SKM-1 treated with dmso at 0.1 percent for 144 hours (cell line): ENCODE data around the gene OR1S1.
"Not testable (repeated sequence)": the region's sequence is repeated elsewhere in the genome, so short reads cannot be mapped to it uniquely, and the experiment has no call there.

Experiments
- DNase-seq: peaks from one replicate; lab custom pipeline; 2025; ENCODE audit not compliant: unreplicated experiment; lab: John Stamatoyannopoulos, UW

Gene OR1S1

DNA sequence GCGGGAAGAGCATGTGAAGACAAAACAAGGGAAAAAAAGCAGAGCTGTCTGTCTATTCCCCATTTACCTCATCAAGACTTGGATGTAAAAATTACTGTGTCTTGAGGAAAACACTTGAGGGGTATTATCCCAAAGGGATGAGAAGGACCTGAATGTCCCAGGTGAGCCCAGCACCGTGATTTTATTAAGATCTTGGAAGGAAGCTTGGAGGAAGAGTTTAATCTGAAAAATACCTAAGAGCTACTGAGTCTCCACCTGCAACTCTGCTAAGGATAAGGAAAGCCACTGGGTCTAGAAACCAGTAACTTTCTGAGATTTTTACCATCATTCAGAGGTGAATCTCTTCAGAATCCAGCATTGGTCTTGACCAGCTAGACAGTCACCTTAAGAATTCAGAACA lies at the start of gene OR1S1:
Gene OR1S1 (plus strand): TSS at position 301 of the 400 bp plus-strand sequence.
- not testable (repeated sequence) for DNase-seq

DNA sequence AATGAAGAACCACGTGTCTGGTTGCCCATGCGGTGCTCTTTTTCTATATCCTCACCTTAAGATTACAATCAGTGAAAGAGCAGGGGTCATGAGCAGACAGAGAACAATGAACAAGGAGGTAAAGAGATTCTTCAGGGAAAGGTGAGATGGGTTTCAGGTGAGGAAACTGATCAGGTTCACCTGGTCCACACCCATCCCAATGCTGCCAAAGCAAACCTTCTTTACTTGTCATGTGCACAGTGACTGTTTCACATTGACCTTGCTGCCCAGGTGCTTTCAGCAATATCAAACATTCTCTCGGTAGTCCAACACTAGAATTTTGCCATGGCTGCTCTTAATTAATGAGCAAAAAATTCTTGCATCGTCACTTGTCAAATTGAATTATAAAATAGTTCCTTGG lies 48.1 kb upstream of the OR1S1 start:
- no peak for DNase-seq

DNA sequence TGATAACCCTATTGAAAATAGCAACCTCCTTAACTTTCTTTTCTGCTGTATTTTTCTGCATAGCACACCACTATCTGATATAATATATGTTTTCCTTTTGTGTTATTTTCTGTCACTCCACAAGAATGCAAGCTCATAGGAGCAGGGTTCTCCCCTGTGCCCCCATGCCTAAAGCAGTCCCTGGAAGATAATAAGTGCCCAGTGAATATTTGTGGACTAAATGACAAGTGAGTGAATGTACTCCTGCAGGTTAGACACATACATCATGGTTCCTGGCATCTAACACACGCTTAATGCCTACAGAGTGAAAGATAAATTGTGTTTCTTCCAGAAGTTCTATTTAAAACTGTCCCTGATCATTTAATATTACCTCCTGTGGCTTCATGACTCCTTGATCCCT lies 47.5 kb upstream of the OR1S1 start:
- no peak for DNase-seq

DNA sequence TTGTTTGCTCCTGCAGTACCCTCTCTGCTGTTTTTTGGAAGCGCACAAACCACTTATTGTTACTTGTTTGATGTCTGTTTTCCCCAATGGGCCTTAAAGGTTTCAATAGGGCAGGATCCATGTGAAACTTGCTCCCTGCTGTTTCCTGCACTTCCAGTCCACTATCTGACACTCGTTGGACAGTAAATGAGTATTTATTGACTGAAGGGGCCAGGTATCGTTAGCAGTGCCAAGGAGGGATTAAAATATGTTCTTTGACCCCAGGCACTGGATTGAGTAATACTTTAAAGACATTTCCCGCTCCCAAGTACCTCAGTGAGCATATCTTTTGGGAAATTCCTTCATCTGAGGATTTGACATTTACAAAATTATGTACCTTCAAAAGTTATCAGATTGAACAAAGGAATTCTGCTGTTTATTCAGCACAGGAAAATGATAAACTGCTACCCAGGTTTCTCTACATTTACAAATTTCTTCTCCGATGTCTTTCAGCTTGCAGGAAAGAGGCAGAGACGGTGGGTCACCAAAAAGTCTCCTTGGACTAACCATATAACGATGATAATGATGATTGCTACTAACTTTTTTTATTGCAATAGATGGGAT lies 46.9 kb upstream of the OR1S1 start:
- no peak for DNase-seq

DNA sequence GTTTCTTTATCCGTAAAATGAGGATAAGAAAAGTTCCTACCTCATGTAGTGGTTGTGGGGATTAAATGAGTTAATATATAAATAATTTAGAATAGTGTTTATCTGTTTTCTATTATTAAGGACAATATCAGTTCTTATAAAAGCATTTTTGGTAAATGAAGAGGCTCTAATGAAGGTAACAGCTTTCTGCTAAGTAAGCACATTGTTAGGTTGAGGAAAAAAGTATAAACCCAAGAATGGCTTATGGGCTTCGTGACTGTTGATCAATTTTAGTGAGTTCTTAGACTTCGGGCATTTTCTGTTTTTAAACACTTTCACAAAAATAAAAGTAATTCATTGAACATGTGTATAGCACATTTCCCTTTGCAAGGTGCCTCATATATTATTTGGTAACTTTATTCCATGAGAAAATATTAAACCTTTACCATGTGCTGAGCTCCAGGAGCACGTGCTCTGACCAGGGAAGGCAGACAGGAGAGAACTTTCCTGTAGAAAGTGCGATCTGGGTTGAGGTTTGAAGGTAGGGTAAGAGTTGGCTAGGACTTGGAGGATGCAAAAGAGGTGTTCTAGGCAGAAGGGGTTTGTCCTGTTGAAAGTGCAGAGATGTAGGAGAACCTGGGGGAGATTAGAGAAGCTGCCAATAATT lies 35.0 kb upstream of the OR1S1 start:
- DNase-seq = no peak

DNA sequence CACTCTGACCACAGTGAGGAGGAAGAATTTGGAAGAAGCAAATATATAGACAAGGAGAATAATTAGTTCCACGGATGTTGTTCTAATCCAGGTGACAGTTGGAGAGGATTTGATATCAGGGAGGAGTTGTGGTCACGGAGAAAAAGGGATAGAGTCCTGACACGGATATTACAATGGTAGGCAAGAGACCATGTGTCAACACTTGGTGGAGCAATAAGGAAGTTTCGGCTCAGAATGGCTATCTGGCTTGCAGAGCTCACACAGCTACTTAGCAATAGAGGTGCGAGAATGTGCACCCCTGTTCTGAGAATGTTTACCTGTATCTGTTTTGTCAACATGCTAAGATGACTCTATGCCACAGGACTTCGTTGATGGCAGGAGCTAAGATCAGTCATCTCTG lies 34.1 kb upstream of the OR1S1 start:
- no peak for DNase-seq

DNA sequence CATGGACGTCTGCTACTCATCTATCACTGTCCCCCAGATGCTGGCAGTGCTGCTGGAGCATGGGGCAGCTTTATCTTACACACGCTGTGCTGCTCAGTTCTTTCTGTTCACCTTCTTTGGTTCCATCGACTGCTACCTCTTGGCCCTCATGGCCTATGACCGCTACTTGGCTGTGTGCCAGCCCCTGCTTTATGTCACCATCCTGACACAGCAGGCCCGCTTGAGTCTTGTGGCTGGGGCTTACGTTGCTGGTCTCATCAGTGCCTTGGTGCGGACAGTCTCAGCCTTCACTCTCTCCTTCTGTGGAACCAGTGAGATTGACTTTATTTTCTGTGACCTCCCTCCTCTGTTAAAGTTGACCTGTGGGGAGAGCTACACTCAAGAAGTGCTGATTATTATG lies 32.9 kb upstream of the OR1S1 start:
- no peak for DNase-seq

DNA sequence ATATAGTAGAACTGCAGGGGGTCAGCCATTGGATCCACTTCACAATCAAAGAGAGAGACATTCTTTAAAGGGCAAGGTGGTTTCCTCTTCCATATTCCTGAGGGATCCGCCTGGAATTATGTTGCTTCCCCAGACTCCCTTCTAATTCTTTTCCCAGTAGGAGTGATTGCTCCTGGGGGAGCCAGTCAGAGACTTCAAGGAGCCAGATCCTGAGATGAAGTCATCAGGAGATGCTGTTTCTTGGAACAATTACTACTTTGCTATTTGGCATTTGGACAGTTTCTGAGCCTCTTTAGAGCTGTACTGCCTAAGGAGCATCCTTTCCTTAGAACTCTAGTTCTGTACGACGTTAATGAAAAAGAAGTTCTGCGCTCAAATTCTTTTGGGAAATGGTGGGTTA lies 25.6 kb upstream of the OR1S1 start:
- DNase-seq = no peak

DNA sequence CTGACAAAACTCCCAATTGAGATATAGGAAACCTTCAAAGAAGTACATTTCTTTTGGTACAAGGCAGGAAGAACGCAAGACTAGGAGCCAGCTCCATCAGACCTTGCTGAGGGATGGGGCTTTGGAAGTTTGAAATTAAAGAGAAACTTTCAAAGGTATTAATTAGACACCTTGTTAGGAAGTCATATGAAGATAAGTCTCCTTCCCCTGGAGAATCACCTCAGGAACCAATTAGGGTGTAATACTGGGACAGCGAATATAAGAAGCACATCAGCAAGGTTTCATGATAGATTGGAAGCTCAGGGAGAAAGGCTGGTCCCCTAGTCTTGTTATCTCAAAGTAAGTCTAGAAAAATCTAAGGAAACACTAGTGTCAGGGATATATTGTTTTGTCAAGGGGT lies 23.8 kb upstream of the OR1S1 start, which contains the start of gene OR9Q2:
Gene OR9Q2 (plus strand): TSS at position 301 of the 400 bp plus-strand sequence. CDS start 1,421 bp downstream, outside the sequence.
- no peak for DNase-seq

DNA sequence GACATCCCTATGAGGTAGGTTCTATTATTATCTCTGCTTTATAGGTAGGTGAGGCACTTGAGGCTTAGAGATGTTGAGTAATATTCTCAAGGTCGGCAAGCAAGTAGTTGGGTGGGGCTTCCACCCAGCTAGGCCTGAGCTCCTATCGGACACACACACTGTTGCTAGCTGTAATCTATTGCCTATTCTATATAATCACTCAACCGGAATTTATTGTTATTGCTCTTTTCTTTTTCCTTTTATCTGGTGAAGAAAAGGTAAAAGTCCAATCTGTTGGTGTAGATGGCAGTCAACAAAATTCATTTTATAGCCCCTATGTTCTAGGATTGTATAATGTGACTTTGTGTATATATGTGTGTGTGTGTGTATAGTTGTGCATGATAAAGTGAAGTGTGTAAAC lies 20.3 kb upstream of the OR1S1 start:
- no peak for DNase-seq

DNA sequence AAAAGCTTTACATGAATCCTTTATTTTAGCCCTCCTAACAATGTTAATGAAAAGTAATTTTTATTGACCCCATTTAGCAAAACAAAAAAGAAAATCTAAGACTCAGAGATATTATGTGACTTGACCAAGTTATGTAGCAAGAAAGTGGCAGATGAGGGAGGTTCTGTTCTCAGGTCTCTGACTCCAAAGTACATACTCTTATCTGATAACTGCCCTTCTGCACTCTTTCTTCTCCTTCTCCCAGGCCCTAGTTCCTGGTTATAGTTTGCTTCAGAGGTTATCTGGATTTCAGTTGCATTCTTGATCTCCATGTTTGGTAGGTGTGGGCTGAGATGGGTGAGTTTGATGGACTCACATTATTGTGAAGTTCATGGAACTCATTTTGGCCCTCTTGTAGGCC lies 19.1 kb upstream of the OR1S1 start:
- DNase-seq = no peak

DNA sequence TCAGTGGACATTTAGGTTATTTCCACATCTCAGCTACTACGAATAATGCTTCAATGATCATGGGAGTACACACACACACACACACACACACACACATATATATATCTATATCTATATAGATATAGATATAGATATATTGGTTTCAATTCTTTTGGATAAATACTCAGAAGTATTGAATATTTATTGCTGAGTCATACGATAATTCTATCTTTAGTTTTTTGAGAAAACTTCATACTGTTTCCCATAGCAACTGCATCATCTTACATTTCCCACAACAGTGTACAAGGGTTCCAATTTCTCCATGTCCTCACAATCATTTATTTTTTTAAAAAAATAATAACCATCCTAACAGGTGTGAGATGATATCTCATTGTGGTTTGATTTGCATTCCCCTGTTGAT lies 16.6 kb upstream of the OR1S1 start:
- DNase-seq = no peak

DNA sequence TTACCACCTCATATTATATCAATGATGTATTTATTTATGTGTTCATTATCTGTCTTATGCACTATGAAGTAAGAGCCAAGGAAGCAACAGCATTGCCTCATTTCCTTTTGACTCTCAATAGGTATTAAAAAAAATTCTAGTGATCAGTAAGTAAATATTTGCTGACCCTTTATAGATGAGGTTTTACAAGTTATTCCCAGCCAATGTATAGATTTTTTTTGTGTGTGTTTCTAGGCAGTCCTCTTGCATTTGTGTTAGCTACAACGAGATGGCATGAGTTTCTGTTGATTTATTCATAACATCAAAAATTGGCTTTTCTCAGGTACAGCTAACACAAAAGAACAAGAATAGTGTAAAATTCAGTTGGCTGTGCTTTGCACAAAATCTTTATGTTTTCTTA lies 13.2 kb upstream of the OR1S1 start:
- DNase-seq = no peak

DNA sequence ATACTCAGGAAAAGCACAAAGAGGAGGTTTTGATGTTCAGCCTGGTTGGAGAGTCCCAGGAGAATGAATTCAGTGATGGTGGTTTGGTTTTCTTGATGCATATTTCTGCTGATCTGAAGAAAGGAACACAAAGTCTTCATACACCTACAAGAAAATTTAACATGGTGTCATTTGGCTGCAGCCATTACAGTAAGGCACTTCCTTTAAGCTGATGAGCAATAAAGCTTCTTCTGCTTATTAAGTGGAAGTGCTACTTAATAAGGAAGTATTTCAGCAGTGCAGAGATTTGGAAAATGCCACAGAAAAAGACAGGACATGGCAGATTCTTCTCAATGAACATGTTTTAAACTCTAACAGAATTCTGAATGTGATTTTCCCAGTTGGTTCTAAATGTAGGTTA lies 8.5 kb upstream of the OR1S1 start, which contains the start of gene OR1S2:
Gene OR1S2 (minus strand): TSS at position 101 of the 400 bp plus-strand sequence. CDS start 0 bp downstream, at position 101.
- no peak for DNase-seq

DNA sequence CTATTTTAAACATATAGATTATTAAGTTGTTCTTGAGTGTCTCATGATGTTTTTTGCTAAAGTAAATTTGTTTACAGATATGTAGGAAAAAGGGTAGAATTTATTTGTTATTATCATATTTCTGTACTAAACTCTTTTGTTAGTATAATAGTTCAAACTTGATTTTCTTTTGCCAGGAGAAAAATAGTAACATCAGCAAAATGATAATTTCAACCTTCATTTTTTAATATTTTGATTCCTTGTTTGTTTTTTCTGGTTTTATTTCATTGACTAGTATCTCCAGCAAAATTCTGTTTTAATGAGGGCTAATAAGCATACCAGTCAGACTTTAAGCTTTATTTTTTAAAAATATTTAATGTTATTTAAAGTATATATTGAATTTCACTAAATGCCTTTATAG lies 4.0 kb downstream of the OR1S1 start:
- no peak for DNase-seq

DNA sequence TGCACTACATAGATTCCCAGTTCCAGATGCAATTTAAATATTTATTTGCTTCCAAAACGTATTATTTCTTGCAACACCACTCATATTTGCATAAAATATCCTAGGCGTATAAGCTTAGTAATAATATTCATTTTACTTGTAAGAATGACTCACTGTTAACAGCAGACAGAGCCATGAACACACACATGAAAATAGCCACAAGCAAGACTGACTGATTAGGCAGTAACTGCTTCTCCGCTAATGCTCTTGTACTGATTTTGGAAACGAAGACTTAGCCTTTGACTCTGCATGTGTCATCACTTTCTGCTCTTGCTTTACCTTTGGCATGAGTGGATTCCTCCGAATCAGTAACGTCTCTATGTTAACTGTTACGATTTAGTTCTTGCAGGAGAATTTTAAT lies 10.2 kb downstream of the OR1S1 start:
- DNase-seq = no peak

DNA sequence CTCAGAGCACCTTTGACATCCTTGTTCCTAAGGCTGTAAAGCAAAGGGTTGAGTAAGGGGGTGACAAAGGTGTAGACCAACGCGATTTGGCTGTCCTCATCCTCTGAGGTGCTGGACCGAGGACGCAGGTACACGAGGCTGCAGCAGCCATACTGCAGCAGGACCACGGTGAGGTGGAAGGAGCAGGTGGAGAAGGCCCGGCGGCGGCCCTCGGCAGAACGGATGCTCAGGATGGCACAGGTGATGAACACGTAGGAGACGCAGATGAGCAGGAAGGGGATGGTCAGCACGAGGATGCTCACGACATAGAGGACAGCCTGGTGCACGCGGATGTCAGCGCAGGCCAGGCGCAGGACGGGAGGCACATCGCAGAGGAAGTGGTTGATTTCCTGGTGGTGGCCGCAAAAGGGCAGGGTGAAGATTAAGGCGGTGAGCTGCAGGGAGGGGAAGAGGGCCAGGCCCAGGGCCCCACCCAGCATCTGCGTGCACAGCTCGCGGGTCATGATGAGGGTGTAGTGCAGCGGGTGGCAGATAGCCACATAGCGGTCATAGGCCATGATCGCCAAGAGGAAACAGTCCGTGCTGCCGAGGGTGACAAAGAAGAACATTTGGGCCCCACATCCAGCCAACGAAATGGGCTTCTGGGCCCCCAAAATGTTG lies 15.6 kb downstream of the OR1S1 start:
- no peak for DNase-seq

DNA sequence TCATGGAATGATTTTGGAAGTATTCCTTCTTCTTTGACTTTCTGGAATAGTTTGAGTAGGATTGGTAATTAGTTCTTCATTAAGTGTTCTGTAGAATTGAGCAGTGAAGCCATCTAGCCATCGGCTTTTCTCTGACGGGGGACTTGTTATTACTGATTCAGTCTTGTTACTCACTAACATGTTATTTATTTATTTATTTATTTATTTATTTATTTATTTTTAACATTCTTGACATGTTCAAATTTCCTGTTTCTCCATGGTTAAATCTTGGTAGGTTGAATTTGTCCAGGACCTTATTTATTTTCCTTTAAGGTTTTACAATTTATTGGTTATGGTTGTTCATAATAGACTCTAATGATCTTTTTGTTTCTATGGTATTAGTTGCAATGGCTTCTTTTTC lies 31.4 kb downstream of the OR1S1 start:
- DNase-seq = no peak

DNA sequence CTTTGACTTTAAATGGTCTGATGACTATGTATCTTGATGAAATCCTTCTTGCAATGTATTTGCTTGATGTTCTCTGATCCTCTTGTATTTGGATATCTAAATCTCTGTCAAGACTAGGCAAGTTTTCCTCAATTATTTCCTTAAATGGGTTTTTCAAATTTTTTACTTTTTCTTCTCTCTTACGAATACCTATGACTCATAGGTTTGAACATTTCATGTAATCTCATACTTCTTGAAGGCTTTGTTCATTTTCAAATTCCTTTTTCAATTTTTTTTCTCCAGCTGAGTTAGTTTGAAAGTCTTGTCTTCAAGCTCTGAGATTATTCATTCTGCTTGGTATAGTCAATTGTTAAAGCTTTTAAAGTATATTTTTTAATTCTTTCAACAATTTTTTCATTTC lies 42.4 kb downstream of the OR1S1 start:
- DNase-seq = no peak

DNA sequence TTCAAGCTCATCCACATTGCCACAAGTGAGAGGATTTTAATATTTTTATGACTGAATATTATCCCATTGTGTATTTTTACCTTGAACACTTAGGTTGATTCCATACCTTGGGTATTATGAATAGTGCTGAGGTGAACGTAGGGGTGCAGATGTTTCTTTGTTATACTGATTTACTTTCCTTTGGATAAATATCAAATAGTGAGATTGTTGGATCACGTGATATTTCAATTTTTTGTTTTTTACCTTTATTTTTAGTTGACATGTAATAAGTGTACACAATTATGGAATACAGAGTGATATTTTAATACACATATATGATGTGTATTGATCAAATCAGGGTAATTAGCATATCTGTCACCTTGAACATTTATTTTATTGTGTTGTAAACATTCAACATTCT lies 47.5 kb downstream of the OR1S1 start:
- DNase-seq = no peak
